Bronchial epithelial cell (primary cell): ENCODE measurements around the gene CPNE2. TPM values are rescaled to one million over a fixed set of nuclear protein-coding genes. Genes with fewer than 3 reads are reported as not detected.
A peak's percentile ranks its signal among the peaks of the same experiment; 100 is the strongest.

Experiments used
- DNase-seq: peaks from one replicate; pipeline ENCODE4 v3.0.0-alpha.2; 2010; ENCODE audit warnings: low read depth
- FAIRE-seq: peaks from 2 replicates; lab custom pipeline; 2011; peaks lifted over from hg19 to GRCh38; lab: Jason Lieb, UNC
- H3K27me3 ChIP-seq: 2 replicates; pipeline ENCODE4 v1.5.1; 2011; ENCODE audit warnings: low read length; ENCODE audit not compliant: control insufficient read depth, insufficient read depth
- H3K36me3 ChIP-seq: 2 replicates; pipeline ENCODE4 v1.5.1; 2011; ENCODE audit warnings: low read length; ENCODE audit not compliant: control insufficient read depth, insufficient read depth
- H3K4me3 ChIP-seq: 2 replicates; pipeline ENCODE4 v1.5.1; 2011; ENCODE audit warnings: mild to moderate bottlenecking, low read depth, low read length, control low read depth
- CTCF ChIP-seq: IDR thresholded peaks from 2 replicates; pipeline ENCODE4 v1.5.1; 2011; ENCODE audit warnings: mild to moderate bottlenecking, moderate library complexity, low read length, control low read depth, inconsistent platforms; ENCODE audit not compliant: insufficient read depth, severe bottlenecking
- total RNA-seq: library from RNA; depleted of rRNA; stranded (reverse); fragments of >200 nt; gene quantifications from 2 replicates; pipeline ENCODE4 v1.2.1, GENCODE V29; 2014

The CPNE2 gene
- total RNA-seq, 1 donor from 2014 or later: 5.0 TPM

- FAIRE-seq (peak; percentile 95), DNase-seq (peak; percentile 77)
These were observed 20.4 kb upstream of the CPNE2 start for GRCh38 chr16:57071831-57072582.

GRCh38 chr16:57072616-57073275 lies 19.6 kb upstream of the CPNE2 start:
- H3K4me3 ChIP-seq: no peak overlapping the region
- H3K36me3 ChIP-seq: no peaks in the 10 kb centered on the region
- no peak for TF ChIP-seq CTCF
- peak; percentile 13 for FAIRE-seq
- peaks cover 2% of the 10 kb centered on the region for H3K27me3 ChIP-seq
- DNase-seq: no peak

More at GRCh38 chr16:57071831-57072582, 20.4 kb upstream of the CPNE2 start:
- no peak for TF ChIP-seq CTCF
- Histone ChIP-seq H3K27me3 (peaks cover 2% of the 10 kb centered on the region), H3K36me3 (no peaks in the 10 kb centered on the region), H3K4me3 (no peak overlapping the region)

DNA sequence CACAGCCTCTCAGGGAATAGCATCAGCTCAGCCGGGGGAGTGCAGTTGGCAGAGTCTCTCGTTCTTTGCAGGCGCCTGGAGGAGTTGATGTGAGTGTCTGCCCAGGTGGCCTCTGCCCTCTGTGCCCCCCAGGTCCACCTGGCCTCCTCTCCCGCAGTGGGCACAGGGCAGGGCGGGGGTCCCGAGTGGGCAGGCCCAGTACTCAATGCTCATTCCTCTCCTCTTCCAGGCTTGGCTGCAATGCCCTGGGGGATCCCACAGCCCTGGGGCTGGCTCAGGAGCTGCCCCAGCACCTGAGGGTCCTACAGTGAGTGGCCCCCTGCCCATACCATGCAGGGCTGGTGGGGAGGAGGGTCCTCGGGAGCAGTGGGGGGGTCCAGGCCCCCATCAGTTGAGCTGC lies 14.7 kb upstream of the CPNE2 start:
- no peak overlapping the region for H3K4me3 ChIP-seq
- TF ChIP-seq CTCF: no peak
- H3K27me3 ChIP-seq: no peaks in the 10 kb centered on the region
- no peak for DNase-seq
- no peak for FAIRE-seq
- H3K36me3 ChIP-seq: no peaks in the 10 kb centered on the region

- DNase-seq: no peak
- no peak for FAIRE-seq
- H3K36me3 ChIP-seq: no peaks in the 10 kb centered on the region
- H3K27me3 ChIP-seq: no peaks in the 10 kb centered on the region
- no peak overlapping the region for H3K4me3 ChIP-seq
- no peak for TF ChIP-seq CTCF
These were observed 10.6 kb upstream of the CPNE2 start for GRCh38 chr16:57081744-57082143.

- no peaks in the 10 kb centered on the region for H3K27me3 ChIP-seq
- peak; percentile 79 for FAIRE-seq
- no peak for TF ChIP-seq CTCF
- H3K4me3 ChIP-seq: no peak overlapping the region
- no peaks in the 10 kb centered on the region for H3K36me3 ChIP-seq
- DNase-seq: no peak
These were observed 9.7 kb upstream of the CPNE2 start for GRCh38 chr16:57082664-57083063.
